Measurements from ENCODE around the gene TNFSF12. TPM values are rescaled to one million over a fixed set of nuclear protein-coding genes. Genes with fewer than 3 reads are reported as not detected.
A peak's percentile ranks its signal among the peaks of the same experiment; 100 is the strongest.

TNFSF12 gene
- total RNA-seq, 2 experiments from 2014 or later = not detected

DNA sequence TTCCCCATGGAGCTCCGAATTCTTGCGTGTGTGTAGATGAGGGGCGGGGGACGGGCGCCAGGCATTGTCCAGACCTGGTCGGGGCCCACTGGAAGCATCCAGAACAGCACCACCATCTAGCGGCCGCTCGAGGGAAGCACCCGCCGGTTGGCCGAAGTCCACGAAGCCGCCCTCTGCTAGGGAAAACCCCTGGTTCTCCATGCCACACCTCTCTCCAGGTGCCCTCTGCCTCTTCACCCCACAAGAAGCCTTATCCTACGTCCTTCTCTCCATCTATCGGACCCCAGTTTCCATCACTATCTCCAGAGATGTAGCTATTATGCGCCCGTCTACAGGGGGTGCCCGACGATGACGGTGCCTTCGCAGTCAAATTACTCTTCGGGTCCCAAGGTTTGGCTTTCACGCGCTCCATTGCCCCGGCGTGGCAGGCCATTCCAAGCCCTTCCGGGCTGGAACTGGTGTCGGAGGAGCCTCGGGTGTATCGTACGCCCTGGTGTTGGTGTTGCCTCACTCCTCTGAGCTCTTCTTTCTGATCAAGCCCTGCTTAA is 12.2 kb downstream of the TNFSF12 start:
- intact Hi-C loops (cut with micrococcal nuclease; ENCODE audit: unreplicated experiment) = loop anchor here (1.0 to 2.0 kb wide), 5 partner anchors 11 to 205 kb away; partner anchors contain the start of gene POLR2A
- Histone ChIP-seq H3K4me1 (ENCODE audit: insufficient read depth, low read length, poor library complexity, severe bottlenecking) (peaks cover 47% of the 10 kb centered on the region), H3K36me3 (ENCODE audit: insufficient read depth, low read length) (peaks cover 29% of the 10 kb centered on the region)

DNA sequence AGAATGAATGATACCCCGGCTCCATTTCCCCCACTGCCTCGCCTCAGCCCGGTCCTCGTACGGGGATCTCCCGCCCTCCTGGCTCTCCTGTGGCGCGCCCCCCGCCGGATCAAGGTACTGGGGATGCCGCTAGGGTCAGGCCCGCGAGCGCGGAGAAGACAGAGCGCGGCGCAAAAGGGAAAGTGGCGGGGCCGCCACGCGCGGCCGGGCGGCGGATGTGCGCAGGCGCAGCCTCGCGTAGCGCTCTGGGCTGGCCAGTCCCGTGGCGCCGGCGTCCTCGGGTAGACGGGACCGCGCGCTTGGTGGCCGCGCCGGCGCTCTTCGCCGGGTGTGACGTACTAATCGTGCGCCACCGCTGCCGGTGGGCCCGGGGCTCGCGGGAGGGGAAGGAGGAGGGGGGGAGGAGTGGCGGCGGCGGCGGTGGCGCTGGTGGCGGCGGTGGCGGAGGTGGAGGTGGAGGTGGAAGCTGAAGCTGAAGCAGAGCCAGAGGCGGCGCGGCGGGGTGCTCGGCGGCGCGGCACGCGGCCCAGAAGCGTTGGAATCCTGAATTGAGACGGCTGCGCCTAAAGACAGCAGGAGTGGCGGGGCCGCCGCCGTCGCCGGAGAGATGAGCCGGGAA is 12.8 kb downstream of the TNFSF12 start, which contains the start of gene SENP3:
TSS of gene SENP3 (plus strand) at position 331 of the 619 bp plus-strand sequence. CDS start 1,158 bp downstream, outside the sequence.
- Histone ChIP-seq H3K36me3 (ENCODE audit: insufficient read depth, low read length) (peaks cover 35% of the 10 kb centered on the region), H3K4me3 (ENCODE audit: low read depth, low read length, poor library complexity, severe bottlenecking) (peak within 1 kb of the TSS; percentile 94), H3K9me2 (ENCODE audit: insufficient read depth, low read length) (no peaks in the 10 kb centered on the region), H3K4me2 (ENCODE audit: low read length) (peak within 1 kb of the TSS; percentile 94), H3K4me1 (ENCODE audit: insufficient read depth, low read length, poor library complexity, severe bottlenecking) (peaks cover 47% of the 10 kb centered on the region), H2AFZ (ENCODE audit: low read length) (peak within 1 kb of the TSS; percentile 77), H3K9me3 (ENCODE audit: low read length) (no peaks in the 10 kb centered on the region), H3K27ac (ENCODE audit: low read depth, low read length, poor library complexity, severe bottlenecking) (peak within 1 kb of the TSS; percentile 80), H4K20me1 (ENCODE audit: insufficient read depth, low read length) (no peaks in the 10 kb centered on the region), H3K79me2 (ENCODE audit: insufficient read depth, low read depth, low read length) (peaks cover 31% of the 10 kb centered on the region; the same call in 1 of the 2 replicates)
- BruUV-seq (replicated peaks) = no TSS peak
- CTCF ChIA-PET (ENCODE audit: unreplicated experiment) = interaction anchor here (2.3 kb wide), 1 partner anchor 48 kb away, joined by 18 read pairs; no protein-coding TSS in a partner anchor
- POLR2A ChIA-PET = interaction anchor here (1.1 to 1.5 kb wide), 6 partner anchors 12 to 126 kb away, joined by 3 to 9 read pairs (median 4); partner anchors contain the start of gene TNFSF12
- intact Hi-C loops (cut with micrococcal nuclease; ENCODE audit: unreplicated experiment) = loop anchor here (1.0 to 2.0 kb wide), 5 partner anchors 11 to 205 kb away; partner anchors contain the start of gene POLR2A
- peak; percentile 93 for DNase-seq (ENCODE audit: low spot score)
- no peak for TF ChIP-seq CTCF (conservative IDR thresholded peaks at IDR 0.05; ENCODE audit: low read length)
- no peak for TF ChIP-seq EZH2phosphoT487 (IDR thresholded peaks at IDR 0.05; ENCODE audit: borderline replicate concordance, low read depth, low read length)

More for the DNA sequence above, 12.2 kb downstream of the TNFSF12 start:
- Histone ChIP-seq H3K79me2 (ENCODE audit: insufficient read depth, low read depth, low read length) (peaks cover 31% of the 10 kb centered on the region; the same call in 1 of the 2 replicates), H3K4me3 (ENCODE audit: low read depth, low read length, poor library complexity, severe bottlenecking) (peak overlapping the region; percentile 94), H2AFZ (ENCODE audit: low read length) (peak overlapping the region; percentile 77), H4K20me1 (ENCODE audit: insufficient read depth, low read length) (no peaks in the 10 kb centered on the region), H3K4me2 (ENCODE audit: low read length) (peak overlapping the region; percentile 74), H3K9me2 (ENCODE audit: insufficient read depth, low read length) (no peaks in the 10 kb centered on the region), H3K27ac (ENCODE audit: low read depth, low read length, poor library complexity, severe bottlenecking) (peak overlapping the region; percentile 80), H3K9me3 (ENCODE audit: low read length) (no peaks in the 10 kb centered on the region)
- TF ChIP-seq CTCF (conservative IDR thresholded peaks at IDR 0.05; ENCODE audit: low read length) (peak; percentile 74), EZH2phosphoT487 (IDR thresholded peaks at IDR 0.05; ENCODE audit: borderline replicate concordance, low read depth, low read length) (no peak)
- POLR2A ChIA-PET = interaction anchor here (0.6 to 1.5 kb wide), 11 partner anchors 13 to 685 kb away, joined by 3 to 9 read pairs (median 3); partner anchors contain the start of genes TMEM102 and TNFSF12
- DNase-seq (ENCODE audit: low spot score) = peak; percentile 88
- BruUV-seq (replicated peaks) = TSS peak; percentile 87
- CTCF ChIA-PET (ENCODE audit: unreplicated experiment) = interaction anchor here (0.6 to 2.3 kb wide), 7 partner anchors 47 to 206 kb away, joined by 3 to 18 read pairs (median 3); partner anchors contain the start of genes TMEM95 and WRAP53
